Astrocyte (in vitro differentiated cells and primary cell): ENCODE results near the gene KMT2B. TPM values are rescaled to one million over a fixed set of nuclear protein-coding genes. Genes with fewer than 3 reads are reported as not detected.

Experiments used
- DNase-seq: peaks from one replicate; pipeline ENCODE4 v3.0.0-alpha.2; 2010; ENCODE audit warnings: low read depth
- FAIRE-seq: peaks from 2 replicates; lab custom pipeline; 2011; peaks lifted over from hg19 to GRCh38; lab: Jason Lieb, UNC
- H2AFZ ChIP-seq: 2 replicates; pipeline ENCODE4 v1.6.0; 2012; ENCODE audit warnings: low read depth, low read length, inconsistent platforms
- H3K27ac ChIP-seq: 2 replicates; pipeline ENCODE4 v1.5.1; 2011; ENCODE audit warnings: low read depth, low read length, inconsistent platforms
- H3K27me3 ChIP-seq: 2 replicates; pipeline ENCODE4 v1.6.0; 2011; ENCODE audit warnings: low read length, inconsistent platforms; ENCODE audit not compliant: insufficient read depth
- H3K36me3 ChIP-seq: 2 replicates; pipeline ENCODE4 v1.5.1; 2011; ENCODE audit warnings: low read length, inconsistent platforms; ENCODE audit not compliant: insufficient read depth
- H3K4me1 ChIP-seq: 2 replicates; pipeline ENCODE4 v1.5.1; 2011; ENCODE audit warnings: low read length, inconsistent platforms; ENCODE audit not compliant: insufficient read depth
- H3K4me2 ChIP-seq: 2 replicates; pipeline ENCODE4 v1.6.0; 2012; ENCODE audit warnings: low read length, inconsistent platforms
- H3K4me3 ChIP-seq: 2 replicates; pipeline ENCODE4 v1.5.1; 2011; ENCODE audit warnings: low read depth, mild to moderate bottlenecking, low read length, inconsistent platforms; ENCODE audit not compliant: insufficient read depth
- H3K79me2 ChIP-seq: 2 replicates; pipeline ENCODE4 v1.6.0; 2012; ENCODE audit warnings: mild to moderate bottlenecking, low read length, inconsistent platforms; ENCODE audit not compliant: insufficient read depth
- H3K9ac ChIP-seq: 2 replicates; pipeline ENCODE4 v1.6.0; 2012; ENCODE audit warnings: mild to moderate bottlenecking, low read length, inconsistent platforms
- H3K9me3 ChIP-seq: 2 replicates; pipeline ENCODE4 v1.5.1; 2012; ENCODE audit warnings: low read depth, mild to moderate bottlenecking, low read length, inconsistent platforms; ENCODE audit not compliant: insufficient read depth
- H4K20me1 ChIP-seq: 2 replicates; pipeline ENCODE4 v1.6.0; 2012; ENCODE audit warnings: low read length, inconsistent platforms; ENCODE audit not compliant: insufficient read depth
- H3K27ac Mint-ChIP-seq: one replicate; pipeline ENCODE4 v1.8.0; 2021; ENCODE audit warnings: mild to moderate bottlenecking, mixed read lengths; ENCODE audit not compliant: unreplicated experiment
- H3K27me3 Mint-ChIP-seq: one replicate; pipeline ENCODE4 v1.8.0; 2021; ENCODE audit warnings: low read depth, mixed read lengths; ENCODE audit not compliant: unreplicated experiment
- H3K36me3 Mint-ChIP-seq: one replicate; pipeline ENCODE4 v1.8.0; 2021; ENCODE audit warnings: low read depth, mixed read lengths; ENCODE audit not compliant: unreplicated experiment
- H3K4me1 Mint-ChIP-seq: one replicate; pipeline ENCODE4 v1.8.0; 2021; ENCODE audit warnings: low read depth, mixed read lengths; ENCODE audit not compliant: unreplicated experiment
- H3K4me3 Mint-ChIP-seq: one replicate; pipeline ENCODE4 v1.8.0; 2021; ENCODE audit warnings: mild to moderate bottlenecking, moderate library complexity, mixed read lengths; ENCODE audit not compliant: unreplicated experiment
- H3K9me3 Mint-ChIP-seq: one replicate; pipeline ENCODE4 v1.8.0; 2021; ENCODE audit warnings: mild to moderate bottlenecking, mixed read lengths; ENCODE audit not compliant: unreplicated experiment
- EZH2 ChIP-seq: IDR thresholded peaks from 2 replicates; pipeline ENCODE4 v1.6.1; 2012; ENCODE audit warnings: mild to moderate bottlenecking, low read length, inconsistent platforms; ENCODE audit not compliant: insufficient read depth
- total RNA-seq: library from RNA; stranded (reverse); gene quantifications from 2 replicates; pipeline ENCODE4 v1.2.1, GENCODE V29; 2021
- TF ChIP-seq, protein P1 (sequence below): IDR thresholded peaks from 2 replicates; pipeline ENCODE4 v1.5.1; 2011; ENCODE audit warnings: low read depth, mild to moderate bottlenecking, inconsistent platforms, low read length, moderate library complexity; ENCODE audit not compliant: insufficient read depth

KMT2B gene
- total RNA-seq, 1 donor from 2014 or later, result 28.7 TPM

DNA sequence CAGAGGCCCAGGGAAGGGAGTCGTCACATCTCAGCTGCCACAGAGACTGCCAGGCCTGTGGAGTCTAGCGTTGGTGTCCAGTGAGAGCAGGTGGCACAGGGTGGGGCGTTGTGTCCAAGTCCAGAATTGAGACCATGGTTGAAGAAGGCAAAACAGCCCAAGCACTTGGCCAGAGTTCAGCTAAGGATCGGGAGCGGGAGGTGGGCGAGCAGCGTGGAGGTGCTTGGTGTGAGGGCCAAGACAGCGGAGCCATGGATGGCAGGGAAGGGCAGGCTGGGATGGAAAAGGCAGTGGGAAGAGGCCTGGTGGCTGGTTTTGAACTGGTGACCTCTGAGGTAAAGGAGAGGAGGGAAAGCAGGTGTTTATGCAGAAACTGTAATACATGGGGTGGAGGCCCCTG lies 16.5 kb downstream of the KMT2B start:
- FAIRE-seq, result no peak
- TF ChIP-seq EZH2, result no peak
- TF ChIP-seq, protein P1, sequence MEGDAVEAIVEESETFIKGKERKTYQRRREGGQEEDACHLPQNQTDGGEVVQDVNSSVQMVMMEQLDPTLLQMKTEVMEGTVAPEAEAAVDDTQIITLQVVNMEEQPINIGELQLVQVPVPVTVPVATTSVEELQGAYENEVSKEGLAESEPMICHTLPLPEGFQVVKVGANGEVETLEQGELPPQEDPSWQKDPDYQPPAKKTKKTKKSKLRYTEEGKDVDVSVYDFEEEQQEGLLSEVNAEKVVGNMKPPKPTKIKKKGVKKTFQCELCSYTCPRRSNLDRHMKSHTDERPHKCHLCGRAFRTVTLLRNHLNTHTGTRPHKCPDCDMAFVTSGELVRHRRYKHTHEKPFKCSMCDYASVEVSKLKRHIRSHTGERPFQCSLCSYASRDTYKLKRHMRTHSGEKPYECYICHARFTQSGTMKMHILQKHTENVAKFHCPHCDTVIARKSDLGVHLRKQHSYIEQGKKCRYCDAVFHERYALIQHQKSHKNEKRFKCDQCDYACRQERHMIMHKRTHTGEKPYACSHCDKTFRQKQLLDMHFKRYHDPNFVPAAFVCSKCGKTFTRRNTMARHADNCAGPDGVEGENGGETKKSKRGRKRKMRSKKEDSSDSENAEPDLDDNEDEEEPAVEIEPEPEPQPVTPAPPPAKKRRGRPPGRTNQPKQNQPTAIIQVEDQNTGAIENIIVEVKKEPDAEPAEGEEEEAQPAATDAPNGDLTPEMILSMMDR, result no peak

DNA sequence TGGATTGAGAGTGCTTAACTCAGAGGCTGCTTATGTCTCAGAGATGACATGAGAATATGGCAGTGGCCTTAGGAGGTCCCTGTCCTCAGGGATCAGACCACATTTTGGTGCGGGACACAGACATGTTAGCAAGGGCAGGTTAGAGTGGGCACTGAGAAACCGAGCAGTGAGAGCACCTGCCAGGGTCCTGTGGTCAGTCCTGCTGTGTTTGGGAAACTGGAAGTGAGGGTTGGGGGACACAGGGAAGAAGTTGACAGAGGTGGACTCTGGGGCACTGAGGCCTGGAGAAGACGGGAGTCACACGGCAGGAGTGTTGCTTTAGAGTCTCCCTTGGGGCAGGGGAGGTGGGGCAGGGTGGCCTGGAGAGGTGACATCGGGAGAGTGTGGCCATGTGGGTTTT lies 17.1 kb downstream of the KMT2B start:
- no peak overlapping the region for H3K4me3 Mint-ChIP-seq
- TF ChIP-seq EZH2, result no peak
- TF ChIP-seq, protein P1, result no peak
- no peaks in the 10 kb centered on the region for H3K27me3 ChIP-seq
- no peak overlapping the region for H3K4me3 ChIP-seq
- no peaks in the 10 kb centered on the region for H3K4me1 ChIP-seq
- no peak overlapping the region for H3K4me2 ChIP-seq
- H3K9me3 Mint-ChIP-seq, result no peaks in the 10 kb centered on the region
- H2AFZ ChIP-seq, result no peak overlapping the region
- H3K27me3 Mint-ChIP-seq, result no peaks in the 10 kb centered on the region
- FAIRE-seq (no peak), DNase-seq (no peak)
- no peak overlapping the region for H3K9ac ChIP-seq
- H3K27ac ChIP-seq, result no peak overlapping the region
- no peak overlapping the region for H3K27ac Mint-ChIP-seq
- H3K36me3 ChIP-seq, result peaks cover 15% of the 10 kb centered on the region
- no peaks in the 10 kb centered on the region for H3K79me2 ChIP-seq
- H3K9me3 ChIP-seq, result no peaks in the 10 kb centered on the region
- peaks cover 40% of the 10 kb centered on the region for H4K20me1 ChIP-seq
- H3K36me3 Mint-ChIP-seq, result peaks cover 22% of the 10 kb centered on the region
- no peaks in the 10 kb centered on the region for H3K4me1 Mint-ChIP-seq

More for the DNA sequence above, 16.5 kb downstream of the KMT2B start:
- H3K79me2 ChIP-seq, result no peaks in the 10 kb centered on the region
- Mint-ChIP-seq H3K27me3 (no peaks in the 10 kb centered on the region), H3K27ac (peak overlapping the region; percentile 16), H3K36me3 (peaks cover 25% of the 10 kb centered on the region), H3K9me3 (no peaks in the 10 kb centered on the region), H3K4me3 (no peak overlapping the region), H3K4me1 (no peaks in the 10 kb centered on the region)
- peaks cover 40% of the 10 kb centered on the region for H4K20me1 ChIP-seq
- H3K27me3 ChIP-seq, result no peaks in the 10 kb centered on the region
- no peak overlapping the region for H3K9ac ChIP-seq
- no peak for DNase-seq
- no peak overlapping the region for H3K4me3 ChIP-seq
- H3K4me1 ChIP-seq, result no peaks in the 10 kb centered on the region
- no peak overlapping the region for H2AFZ ChIP-seq
- peaks cover 18% of the 10 kb centered on the region for H3K36me3 ChIP-seq
- no peaks in the 10 kb centered on the region for H3K9me3 ChIP-seq
- no peak overlapping the region for H3K27ac ChIP-seq
- no peak overlapping the region for H3K4me2 ChIP-seq
